ENCODE data around the gene CACNA2D2.

Gene CACNA2D2

GRCh38 chr3:50435371-50436113, 67.9 kb downstream of the CACNA2D2 start:
- Histone ChIP-seq H3K4me1 (ENCODE audit: control insufficient read depth, insufficient read depth, low read length) (no peaks in the 10 kb centered on the region), H3K36me3 (ENCODE audit: control insufficient read depth in 2 of 2, insufficient read depth in 1 of 2, low read length in 2 of 2) (no peaks in the 10 kb centered on the region), H3K4me3 (ENCODE audit: low read depth, low read length) (no peak overlapping the region), H3K27ac (ENCODE audit: extremely low read depth, low read depth, low read length) (no peak overlapping the region), H3K9me3 (ENCODE audit: control insufficient read depth, insufficient read depth, low read depth, low read length) (no peaks in the 10 kb centered on the region)
- TF ChIP-seq SP2 (tag by site-specific recombination; IDR thresholded peaks at IDR 0.05) (no peak), ZNF433 (tag by site-specific recombination; IDR thresholded peaks at IDR 0.05; ENCODE audit: low read depth) (no peak), ZNF398 (tag by site-specific recombination; IDR thresholded peaks at IDR 0.05) (0 out of 2 replicates have a peak, but pooled peaks have one; percentile 14), ZFP37 (tag by site-specific recombination; IDR thresholded peaks at IDR 0.05) (no peak), ZSCAN4 (tag by site-specific recombination; IDR thresholded peaks at IDR 0.05) (no peak)
- CTCF ChIA-PET, result interaction anchor here (0.7 to 2.3 kb wide), 12 partner anchors 11 to 178 kb away, joined by 3 to 18 read pairs (median 4); no protein-coding TSS in a partner anchor
- POLR2A ChIA-PET, result no interaction called here

DNA sequence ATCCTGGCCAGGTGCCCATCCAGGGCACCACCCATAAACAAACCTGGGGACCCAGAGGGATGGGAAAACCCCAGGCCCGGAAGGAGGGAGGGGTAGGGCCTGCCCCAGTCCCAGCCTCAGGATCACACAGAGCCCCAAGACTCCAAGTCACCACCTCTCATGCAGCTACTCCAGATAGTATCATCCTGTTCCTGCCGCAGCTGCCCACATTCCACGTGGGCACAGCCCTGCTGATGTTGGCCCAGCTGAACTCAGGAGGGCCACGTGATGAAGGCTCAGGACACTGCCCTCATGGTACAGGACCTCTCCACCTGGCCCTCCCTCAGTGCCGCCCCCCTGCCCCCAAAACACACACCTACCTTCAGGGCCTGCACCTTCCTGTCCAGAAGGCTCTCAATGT, 69.5 kb downstream of the CACNA2D2 start:
- Histone ChIP-seq H3K4me1 (ENCODE audit: control insufficient read depth, insufficient read depth, low read length) (no peaks in the 10 kb centered on the region), H3K4me3 (ENCODE audit: low read depth, low read length) (no peak overlapping the region), H3K36me3 (ENCODE audit: control insufficient read depth in 2 of 2, insufficient read depth in 1 of 2, low read length in 2 of 2) (no peaks in the 10 kb centered on the region), H3K27ac (ENCODE audit: extremely low read depth, low read depth, low read length) (no peak overlapping the region), H3K9me3 (ENCODE audit: control insufficient read depth, insufficient read depth, low read depth, low read length) (no peaks in the 10 kb centered on the region)
- POLR2A ChIA-PET, result no interaction called here
- CTCF ChIA-PET, result interaction anchor here (1.8 kb wide), 1 partner anchor 109 kb away, joined by 9 read pairs; no protein-coding TSS in a partner anchor
- TF ChIP-seq KLF9 (tag by site-specific recombination; IDR thresholded peaks at IDR 0.05; ENCODE audit: low read depth), result no peak
- no peak for TF ChIP-seq ZNF610 (tag by site-specific recombination; IDR thresholded peaks at IDR 0.05; ENCODE audit: borderline replicate concordance)

DNA sequence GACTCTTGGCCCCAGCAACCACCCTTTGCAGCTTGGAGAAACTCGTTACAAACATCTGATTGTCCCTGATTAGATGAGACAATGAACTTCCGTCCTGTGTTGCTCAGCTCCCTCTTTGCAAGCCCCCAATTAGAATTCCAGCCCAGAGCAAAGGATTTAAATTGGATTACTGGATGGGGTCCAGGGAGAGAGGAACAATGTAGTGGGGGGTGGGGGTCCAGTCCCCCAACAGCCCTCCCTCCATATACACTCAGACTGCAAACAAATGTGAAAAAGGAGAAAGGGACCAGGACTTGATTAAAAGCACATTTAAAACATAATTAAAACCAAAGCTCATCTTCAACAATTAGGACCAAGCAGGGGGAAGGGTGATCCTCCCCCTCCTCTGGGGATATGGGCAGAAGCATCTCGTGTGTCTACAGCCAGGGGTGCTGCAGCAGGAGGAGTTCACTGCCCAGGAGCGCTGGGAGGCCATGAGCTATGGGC, 72.4 kb downstream of the CACNA2D2 start:
- Histone ChIP-seq H3K4me1 (ENCODE audit: control insufficient read depth, insufficient read depth, low read length) (no peaks in the 10 kb centered on the region), H3K4me3 (ENCODE audit: low read depth, low read length) (no peak overlapping the region), H3K27ac (ENCODE audit: extremely low read depth, low read depth, low read length) (no peak overlapping the region), H3K9me3 (ENCODE audit: control insufficient read depth, insufficient read depth, low read depth, low read length) (no peaks in the 10 kb centered on the region), H3K36me3 (ENCODE audit: control insufficient read depth in 2 of 2, insufficient read depth in 1 of 2, low read length in 2 of 2) (no peaks in the 10 kb centered on the region)
- TF ChIP-seq ZNF654 (tag by site-specific recombination; IDR thresholded peaks at IDR 0.05; ENCODE audit: low read depth) (no peak), SALL2 (tag by site-specific recombination; IDR thresholded peaks at IDR 0.05; ENCODE audit: borderline replicate concordance) (no peak), ZNF791 (tag by site-specific recombination; IDR thresholded peaks at IDR 0.05) (no peak), ZNF155 (tag by site-specific recombination; IDR thresholded peaks at IDR 0.05) (no peak), BCL11A (tag by site-specific recombination; IDR thresholded peaks at IDR 0.05; ENCODE audit: low read depth) (no peak)
- CTCF ChIA-PET, result interaction anchor here (0.9 to 2.1 kb wide), 2 partner anchors 111 to 142 kb away, joined by 3 to 6 read pairs; no protein-coding TSS in a partner anchor
- POLR2A ChIA-PET, result no interaction called here

DNA sequence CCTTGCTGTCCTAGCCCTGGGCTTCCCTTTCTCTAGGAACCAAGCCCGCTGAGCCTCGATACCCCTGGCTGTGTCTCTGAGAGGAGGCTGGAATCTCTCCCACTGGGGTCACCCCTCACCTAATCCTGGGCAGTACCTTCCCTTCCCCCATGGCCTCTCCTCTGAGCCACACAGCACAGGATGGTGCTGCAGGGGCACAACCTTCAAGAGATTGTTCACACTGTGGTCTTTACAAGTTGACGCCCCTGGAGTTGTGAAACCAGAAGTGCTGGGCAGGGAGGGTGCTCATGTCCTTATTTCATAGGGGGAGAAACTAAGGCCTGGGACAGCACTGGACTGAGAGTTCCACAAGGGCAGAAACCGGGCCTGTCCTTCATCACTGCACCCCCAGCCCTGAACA, 73.2 kb downstream of the CACNA2D2 start:
- CTCF ChIA-PET, result interaction anchor here (2.1 kb wide), 1 partner anchor 112 kb away, joined by 6 read pairs; no protein-coding TSS in a partner anchor
- POLR2A ChIA-PET, result no interaction called here
- Histone ChIP-seq H3K4me3 (ENCODE audit: low read depth, low read length) (no peak overlapping the region), H3K27ac (ENCODE audit: extremely low read depth, low read depth, low read length) (no peak overlapping the region), H3K36me3 (ENCODE audit: control insufficient read depth in 2 of 2, insufficient read depth in 1 of 2, low read length in 2 of 2) (no peaks in the 10 kb centered on the region), H3K9me3 (ENCODE audit: control insufficient read depth, insufficient read depth, low read depth, low read length) (no peaks in the 10 kb centered on the region), H3K4me1 (ENCODE audit: control insufficient read depth, insufficient read depth, low read length) (no peaks in the 10 kb centered on the region)
- TF ChIP-seq ZNF280C (tag by site-specific recombination; IDR thresholded peaks at IDR 0.05) (no peak), YY2 (tag by site-specific recombination; IDR thresholded peaks at IDR 0.05) (no peak)

Data from HEK293 (cell line).